GM10248 (cell line): ENCODE results near the gene ALKBH6.
A peak's percentile ranks its signal among the peaks of the same experiment; 100 is the strongest.
"Not testable (repeated sequence)": the region's sequence is repeated elsewhere in the genome, so short reads cannot be mapped to it uniquely, and the experiment has no call there.

Experiments
- CTCF ChIA-PET: fragments of 300-600 bp; sonication (Branson Sonifier 250); formaldehyde crosslinking; extraction: SDS; loops from one replicate; lab custom pipeline; 2021; ENCODE audit warnings: antibody characterized with exemption; lab: Yijun Ruan, JAX
- POLR2A ChIA-PET: fragments of 350-650 bp; sonication (Branson Sonifier 250); formaldehyde crosslinking; extraction: SDS; loops from one replicate; lab custom pipeline; 2020; ENCODE audit warnings: antibody characterized with exemption; lab: Yijun Ruan, JAX
- DNase-seq: peaks from one replicate; pipeline ENCODE4 v3.0.0; 2012; ENCODE audit errors: extremely low spot score
- TF ChIP-seq, protein P1 (sequence below): IDR thresholded peaks from 2 replicates; pipeline ENCODE4 v1.5.1; 2012; ENCODE audit warnings: mild to moderate bottlenecking, low read depth; ENCODE audit errors: extremely low read depth, missing control alignments, control extremely low read depth

ALKBH6 gene

DNA sequence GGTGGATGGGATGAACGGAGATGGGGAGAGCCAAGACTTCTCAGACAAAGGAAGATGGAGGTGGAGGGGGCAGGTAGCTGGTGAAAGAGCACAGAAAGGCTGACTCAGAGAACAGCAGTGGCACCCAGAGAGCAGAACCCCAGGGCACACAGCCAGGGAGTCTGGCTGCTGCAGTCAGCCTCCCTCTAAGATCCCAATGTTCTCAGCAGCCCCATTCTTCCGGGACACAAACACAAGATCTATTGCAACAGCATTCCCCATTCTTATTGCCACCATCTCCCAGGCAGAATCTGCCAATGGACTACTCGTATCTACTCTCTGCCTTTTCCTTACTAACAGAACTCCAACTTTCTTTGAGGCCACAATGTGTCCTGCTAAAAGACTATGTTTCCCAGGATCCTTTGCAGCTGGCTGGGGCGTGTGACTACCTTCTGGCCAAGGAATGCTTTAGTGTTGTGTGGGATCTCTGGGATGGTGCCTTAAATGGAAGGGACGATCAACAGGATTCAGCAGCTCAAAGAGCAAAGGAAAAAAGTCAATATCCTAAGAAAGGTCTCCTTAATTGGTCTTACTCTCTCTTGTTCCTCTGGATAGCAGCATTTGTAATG is 32.5 kb upstream of the ALKBH6 start:
- CTCF ChIA-PET: no interaction called here
- DNase-seq: no peak
- TF ChIP-seq, protein P1, sequence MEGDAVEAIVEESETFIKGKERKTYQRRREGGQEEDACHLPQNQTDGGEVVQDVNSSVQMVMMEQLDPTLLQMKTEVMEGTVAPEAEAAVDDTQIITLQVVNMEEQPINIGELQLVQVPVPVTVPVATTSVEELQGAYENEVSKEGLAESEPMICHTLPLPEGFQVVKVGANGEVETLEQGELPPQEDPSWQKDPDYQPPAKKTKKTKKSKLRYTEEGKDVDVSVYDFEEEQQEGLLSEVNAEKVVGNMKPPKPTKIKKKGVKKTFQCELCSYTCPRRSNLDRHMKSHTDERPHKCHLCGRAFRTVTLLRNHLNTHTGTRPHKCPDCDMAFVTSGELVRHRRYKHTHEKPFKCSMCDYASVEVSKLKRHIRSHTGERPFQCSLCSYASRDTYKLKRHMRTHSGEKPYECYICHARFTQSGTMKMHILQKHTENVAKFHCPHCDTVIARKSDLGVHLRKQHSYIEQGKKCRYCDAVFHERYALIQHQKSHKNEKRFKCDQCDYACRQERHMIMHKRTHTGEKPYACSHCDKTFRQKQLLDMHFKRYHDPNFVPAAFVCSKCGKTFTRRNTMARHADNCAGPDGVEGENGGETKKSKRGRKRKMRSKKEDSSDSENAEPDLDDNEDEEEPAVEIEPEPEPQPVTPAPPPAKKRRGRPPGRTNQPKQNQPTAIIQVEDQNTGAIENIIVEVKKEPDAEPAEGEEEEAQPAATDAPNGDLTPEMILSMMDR: no peak
- POLR2A ChIA-PET: no interaction called here

DNA sequence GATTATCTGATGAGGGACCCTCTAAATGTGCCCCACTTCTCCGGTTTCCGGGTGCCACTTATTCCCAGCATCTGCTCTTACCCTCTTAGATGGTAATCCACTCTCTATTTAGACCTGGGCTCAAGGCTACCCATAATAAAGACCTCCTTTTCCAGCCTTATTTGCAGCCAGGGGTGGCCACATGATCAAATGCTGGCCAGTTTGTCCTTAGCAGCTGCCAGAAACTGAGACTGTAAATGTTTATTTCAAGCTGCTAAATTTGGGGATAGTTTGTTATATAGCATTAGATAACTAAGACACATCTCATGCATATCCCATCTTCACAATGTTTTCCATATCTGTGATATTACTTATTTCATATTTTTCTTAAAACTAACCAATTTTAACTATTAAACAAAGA is 29.9 kb upstream of the ALKBH6 start:
- TF ChIP-seq, protein P1: no peak
- POLR2A ChIA-PET: no interaction called here
- CTCF ChIA-PET: no interaction called here
- DNase-seq: no peak

DNA sequence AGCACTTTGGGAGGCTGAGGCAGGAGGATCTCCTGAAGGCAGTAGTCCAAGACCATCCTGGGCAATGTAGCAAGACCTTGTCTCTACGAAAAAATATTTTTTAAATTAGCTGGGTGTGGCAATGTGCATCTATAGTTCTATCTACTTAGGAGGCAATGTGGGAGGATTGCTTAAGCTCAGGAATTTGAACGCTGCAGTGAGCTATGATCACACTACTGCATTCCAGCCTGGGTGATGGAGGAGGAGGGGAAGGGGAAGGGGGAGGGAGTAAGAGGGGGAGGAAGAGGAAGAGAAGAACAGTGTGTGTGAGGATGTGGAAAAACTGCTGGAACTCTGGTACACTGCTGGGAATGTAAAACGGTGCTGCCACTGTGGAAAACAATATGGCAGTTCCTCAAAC is 27.8 kb upstream of the ALKBH6 start:
- ChIA-PET CTCF (no interaction called here), POLR2A (interaction anchor here (0.6 kb wide), 1 partner anchor 82 kb away, joined by 6 read pairs; no protein-coding TSS in a partner anchor)
- DNase-seq: no peak
- TF ChIP-seq, protein P1: no peak

DNA sequence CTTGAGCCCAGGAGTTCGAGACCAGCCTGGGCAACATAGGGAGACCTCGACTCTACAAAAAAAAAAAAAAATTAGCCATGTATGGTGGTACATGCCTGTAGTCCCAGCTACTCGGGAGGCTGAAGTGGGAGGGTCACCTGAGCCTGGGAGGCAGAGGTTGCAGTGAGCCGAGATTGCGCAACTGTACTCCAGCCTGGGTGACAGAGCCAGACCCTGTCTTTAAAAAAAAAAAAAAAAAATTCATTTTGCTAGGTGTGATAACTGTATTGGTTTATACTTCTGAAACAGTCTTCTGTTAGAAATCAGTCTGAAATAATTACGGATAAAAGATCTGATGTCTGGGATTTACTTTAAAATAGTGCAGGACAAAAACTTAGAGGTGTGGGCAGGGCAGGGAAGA is 27.1 kb upstream of the ALKBH6 start:
- DNase-seq, CTCF ChIA-PET, POLR2A ChIA-PET: not testable (repeated sequence)

DNA sequence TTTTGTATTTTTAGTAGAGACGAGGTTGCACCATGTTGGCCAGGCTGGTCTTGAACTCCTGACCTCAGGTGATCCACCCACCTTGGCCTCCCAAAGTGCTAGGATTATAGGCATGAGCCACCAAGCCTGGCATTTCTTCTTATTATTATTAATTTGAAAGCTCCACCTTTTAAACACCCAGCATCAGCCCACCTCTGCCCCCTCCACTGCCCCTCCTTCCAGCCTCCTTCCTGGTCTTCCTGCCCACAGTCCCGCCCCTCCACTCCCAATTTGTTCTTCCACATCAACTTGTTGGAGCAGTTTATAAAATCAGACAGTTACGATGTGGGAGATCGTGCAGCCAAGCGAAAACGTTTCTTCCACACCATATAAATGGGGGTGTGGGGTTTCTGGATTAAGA is 26.5 kb upstream of the ALKBH6 start:
- DNase-seq: no peak
- TF ChIP-seq, protein P1: no peak
- CTCF ChIA-PET: no interaction called here
- POLR2A ChIA-PET: no interaction called here

DNA sequence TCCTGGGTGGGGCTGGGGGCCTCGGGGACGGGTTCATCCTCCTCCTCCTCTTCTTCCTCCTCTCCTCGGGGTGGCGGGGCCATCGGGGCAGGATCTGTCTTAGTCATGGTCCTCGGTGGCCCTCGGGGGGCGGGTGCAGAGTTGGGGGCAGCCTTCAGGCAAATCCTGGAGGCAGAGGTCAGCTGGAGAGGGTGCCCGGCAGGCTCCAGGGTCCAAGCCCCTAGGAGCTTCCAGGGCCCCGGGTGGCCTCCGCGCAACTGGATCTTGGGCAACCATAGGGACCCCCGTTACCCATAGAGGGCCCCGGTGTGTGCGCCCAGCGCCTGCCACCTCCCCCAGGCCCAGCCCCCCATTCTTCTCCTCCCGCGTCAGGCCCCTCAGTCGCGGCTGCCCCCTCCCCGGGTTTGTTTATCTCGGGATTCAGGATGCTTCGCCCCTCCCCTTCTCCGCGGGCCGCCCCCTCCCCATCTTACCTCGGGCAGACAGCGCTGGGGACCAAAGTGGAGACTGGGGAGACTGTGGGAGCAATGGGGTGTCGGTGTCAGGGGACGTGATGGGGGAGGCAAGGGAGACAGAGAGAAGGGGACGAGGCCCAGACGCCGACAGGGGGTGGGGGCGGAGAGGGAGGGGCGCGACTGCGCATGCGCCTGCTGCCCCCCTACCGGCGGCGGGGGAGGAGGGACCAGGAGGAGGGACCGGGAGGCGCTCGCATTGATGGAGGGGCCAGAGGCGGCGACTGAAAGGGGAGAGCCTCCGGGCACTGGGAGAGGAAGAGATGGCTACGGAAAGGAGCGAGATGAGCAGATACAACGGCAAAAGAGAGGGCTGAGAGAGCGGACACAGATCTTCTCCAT is 18.5 kb upstream of the ALKBH6 start, which contains the start of gene CLIP3:
Gene CLIP3, minus strand, starts transcription at position 623 of the 854 bp plus-strand sequence. Its CDS starts 516 bp downstream, at position 107.
- CTCF ChIA-PET: no interaction called here

More for the DNA sequence above, 18.5 kb upstream of the ALKBH6 start, which contains the start of gene CLIP3:
- TF ChIP-seq, protein P1: no peak
- POLR2A ChIA-PET: no interaction called here
- peak; percentile 81 for DNase-seq
